HEK293 (cell line): ENCODE measurements around the gene ZNF286A.
"Not testable (repeated sequence)": the region's sequence is repeated elsewhere in the genome, so short reads cannot be mapped to it uniquely, and the experiment has no call there.

Experiments used
- CTCF ChIA-PET: fragments of 350-600 bp; formaldehyde crosslinking; extraction: SDS; loops from one replicate; lab custom pipeline; 2021; ENCODE audit warnings: antibody characterized with exemption; lab: Yijun Ruan, JAX
- POLR2A ChIA-PET: fragments of 300-600 bp; formaldehyde crosslinking; extraction: SDS; loops from one replicate; lab custom pipeline; 2020; ENCODE audit warnings: antibody characterized with exemption, inconsistent platforms; lab: Yijun Ruan, JAX
- H3K27ac ChIP-seq: fragments of 200-500 bp; sonication (Bioruptor generic); 2 replicates; pipeline ENCODE4 v1.5.1; 2014; ENCODE audit warnings: low read depth, low read length, control low read depth, inconsistent platforms; ENCODE audit errors: extremely low read depth
- H3K36me3 ChIP-seq, 2 experiments: fragments of 200-500 bp in 1 of 2; sonication (Bioruptor generic) in 1 of 2; 1 replicate in 1 of 2; 2 replicates in 1 of 2; pipeline ENCODE4 v1.5.1; 2014 to 2017; ENCODE audit warnings: inconsistent platforms in 2 of 2, low read length in 2 of 2; ENCODE audit not compliant: control insufficient read depth in 2 of 2, insufficient read depth in 1 of 2
- H3K4me1 ChIP-seq: fragments of 200-500 bp; sonication (Bioruptor generic); 2 replicates; pipeline ENCODE4 v1.5.1; 2014; ENCODE audit warnings: mild to moderate bottlenecking, low read length, inconsistent platforms; ENCODE audit not compliant: control insufficient read depth, insufficient read depth
- H3K4me3 ChIP-seq: 2 replicates; pipeline ENCODE4 v1.5.1; 2011; ENCODE audit warnings: low read depth, mild to moderate bottlenecking, control low read depth, low read length, moderate library complexity
- H3K9me3 ChIP-seq: fragments of 200-500 bp; sonication (Bioruptor generic); 2 replicates; pipeline ENCODE4 v1.5.1; 2014; ENCODE audit warnings: low read depth, low read length, inconsistent platforms; ENCODE audit not compliant: control insufficient read depth, insufficient read depth
- FEZF1 ChIP-seq: fragments of 450-650 bp; formaldehyde crosslinking; IDR thresholded peaks from 2 replicates; pipeline ENCODE4 v1.5.1; 2016; ENCODE audit warnings: missing biosample characterization, missing genetic modification characterization
- GLIS1 ChIP-seq: fragments of 450-650 bp; formaldehyde crosslinking; IDR thresholded peaks from 2 replicates; pipeline ENCODE4 v1.5.1; 2016; ENCODE audit warnings: missing biosample characterization, missing genetic modification characterization
- GLIS2 ChIP-seq: fragments of 450-650 bp; formaldehyde crosslinking; IDR thresholded peaks from 2 replicates; pipeline ENCODE4 v1.5.1; 2016; ENCODE audit warnings: missing biosample characterization, missing genetic modification characterization
- INSM2 ChIP-seq: fragments of 450-650 bp; formaldehyde crosslinking; IDR thresholded peaks from 2 replicates; pipeline ENCODE4 v1.5.1; 2016; ENCODE audit warnings: missing biosample characterization, missing genetic modification characterization
- WT1 ChIP-seq: fragments of 450-650 bp; formaldehyde crosslinking; IDR thresholded peaks from 2 replicates; pipeline ENCODE4 v1.5.1; 2016; ENCODE audit warnings: missing biosample characterization, missing genetic modification characterization
- YY1 ChIP-seq: fragments of 450-650 bp; formaldehyde crosslinking; IDR thresholded peaks from 2 replicates; pipeline ENCODE4 v1.5.1; 2018; ENCODE audit warnings: missing biosample characterization, missing genetic modification characterization
- ZIC2 ChIP-seq: fragments of 450-650 bp; formaldehyde crosslinking; IDR thresholded peaks from 2 replicates; pipeline ENCODE4 v1.5.1; 2016; ENCODE audit warnings: missing biosample characterization, missing genetic modification characterization
- ZNF114 ChIP-seq: fragments of 450-650 bp; formaldehyde crosslinking; IDR thresholded peaks from 2 replicates; pipeline ENCODE4 v1.5.0; 2017; ENCODE audit warnings: missing biosample characterization, missing genetic modification characterization
- ZNF19 ChIP-seq: fragments of 450-650 bp; formaldehyde crosslinking; IDR thresholded peaks from 2 replicates; pipeline ENCODE4; 2016; ENCODE audit warnings: missing biosample characterization, missing genetic modification characterization, low read depth
- ZNF266 ChIP-seq: fragments of 450-650 bp; formaldehyde crosslinking; IDR thresholded peaks from 2 replicates; pipeline ENCODE4 v1.5.1; 2016; ENCODE audit warnings: missing biosample characterization, missing genetic modification characterization, low read depth
- ZNF324 ChIP-seq: fragments of 450-650 bp; formaldehyde crosslinking; IDR thresholded peaks from 2 replicates; pipeline ENCODE4 v1.5.1; 2016; ENCODE audit warnings: missing biosample characterization, missing genetic modification characterization
- ZNF354C ChIP-seq: fragments of 450-650 bp; formaldehyde crosslinking; IDR thresholded peaks from 2 replicates; pipeline ENCODE4 v1.5.1; 2016; ENCODE audit warnings: missing biosample characterization, missing genetic modification characterization, low read depth, borderline replicate concordance
- ZNF48 ChIP-seq: fragments of 450-650 bp; formaldehyde crosslinking; IDR thresholded peaks from 2 replicates; pipeline ENCODE4 v1.5.1; 2016; ENCODE audit warnings: missing biosample characterization, missing genetic modification characterization
- ZNF623 ChIP-seq: fragments of 450-650 bp; formaldehyde crosslinking; IDR thresholded peaks from 2 replicates; pipeline ENCODE4 v1.5.1; 2016; ENCODE audit warnings: missing biosample characterization, missing genetic modification characterization
- ZNF654 ChIP-seq: fragments of 450-650 bp; formaldehyde crosslinking; IDR thresholded peaks from 2 replicates; pipeline ENCODE4 v1.5.1; 2016; ENCODE audit warnings: low read depth, missing biosample characterization, missing genetic modification characterization
- ZNF692 ChIP-seq: fragments of 450-650 bp; formaldehyde crosslinking; IDR thresholded peaks from 2 replicates; pipeline ENCODE4 v1.5.1; 2016; ENCODE audit warnings: missing biosample characterization, missing genetic modification characterization
- ZNF707 ChIP-seq: fragments of 450-650 bp; formaldehyde crosslinking; IDR thresholded peaks from 2 replicates; pipeline ENCODE4 v1.5.1; 2016; ENCODE audit warnings: missing biosample characterization, missing genetic modification characterization
- ZNF837 ChIP-seq: fragments of 450-650 bp; formaldehyde crosslinking; IDR thresholded peaks from 2 replicates; pipeline ENCODE4 v1.5.1; 2016; ENCODE audit warnings: missing biosample characterization, missing genetic modification characterization
- ZSCAN18 ChIP-seq: fragments of 450-650 bp; formaldehyde crosslinking; IDR thresholded peaks from 2 replicates; pipeline ENCODE4 v1.5.1; 2016; ENCODE audit warnings: missing biosample characterization, missing genetic modification characterization
- TF ChIP-seq, protein P1 (sequence below): fragments of 450-650 bp; formaldehyde crosslinking; IDR thresholded peaks from 2 replicates; pipeline ENCODE4 v1.5.1; 2016; ENCODE audit warnings: missing biosample characterization, missing genetic modification characterization

The ZNF286A gene

GRCh38 chr17:15742921-15743320 lies 43.4 kb downstream of the ZNF286A start:
- H3K36me3 ChIP-seq = no peaks in the 10 kb centered on the region
- ChIA-PET POLR2A (no interaction called here), CTCF (no interaction called here)
- H3K4me1 ChIP-seq = peaks cover 3% of the 10 kb centered on the region; the same call in 1 of the 2 replicates
- TF ChIP-seq ZNF114 (tag by site-specific recombination) (no peak), YY1 (tag by site-specific recombination) (no peak), GLIS2 (tag by site-specific recombination) (no peak), ZNF837 (tag by site-specific recombination) (no peak), ZSCAN18 (tag by site-specific recombination) (no peak), ZNF354C (tag by site-specific recombination) (no peak), ZNF324 (no peak), ZNF654 (tag by site-specific recombination) (no peak), GLIS1 (no peak), FEZF1 (tag by site-specific recombination) (no peak), ZNF692 (tag by site-specific recombination) (no peak), ZNF266 (tag by site-specific recombination) (no peak)
- TF ChIP-seq, protein P1, sequence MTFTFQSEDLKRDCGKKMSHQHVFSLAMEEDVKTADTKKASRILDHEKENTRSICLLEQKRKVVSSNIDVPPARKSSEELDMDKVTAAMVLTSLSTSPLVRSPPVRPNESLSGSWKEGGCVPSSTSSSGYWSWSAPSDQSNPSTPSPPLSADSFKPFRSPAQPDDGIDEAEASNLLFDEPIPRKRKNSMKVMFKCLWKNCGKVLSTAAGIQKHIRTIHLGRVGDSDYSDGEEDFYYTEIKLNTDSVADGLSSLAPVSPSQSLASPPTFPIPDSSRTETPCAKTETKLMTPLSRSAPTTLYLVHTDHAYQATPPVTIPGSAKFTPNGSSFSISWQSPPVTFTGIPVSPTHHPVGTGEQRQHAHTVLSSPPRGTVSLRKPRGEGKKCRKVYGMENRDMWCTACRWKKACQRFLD (tag by site-specific recombination) = no peak
- no peaks in the 10 kb centered on the region for H3K9me3 ChIP-seq
- H3K27ac ChIP-seq = no peak overlapping the region
- no peak overlapping the region for H3K4me3 ChIP-seq

DNA sequence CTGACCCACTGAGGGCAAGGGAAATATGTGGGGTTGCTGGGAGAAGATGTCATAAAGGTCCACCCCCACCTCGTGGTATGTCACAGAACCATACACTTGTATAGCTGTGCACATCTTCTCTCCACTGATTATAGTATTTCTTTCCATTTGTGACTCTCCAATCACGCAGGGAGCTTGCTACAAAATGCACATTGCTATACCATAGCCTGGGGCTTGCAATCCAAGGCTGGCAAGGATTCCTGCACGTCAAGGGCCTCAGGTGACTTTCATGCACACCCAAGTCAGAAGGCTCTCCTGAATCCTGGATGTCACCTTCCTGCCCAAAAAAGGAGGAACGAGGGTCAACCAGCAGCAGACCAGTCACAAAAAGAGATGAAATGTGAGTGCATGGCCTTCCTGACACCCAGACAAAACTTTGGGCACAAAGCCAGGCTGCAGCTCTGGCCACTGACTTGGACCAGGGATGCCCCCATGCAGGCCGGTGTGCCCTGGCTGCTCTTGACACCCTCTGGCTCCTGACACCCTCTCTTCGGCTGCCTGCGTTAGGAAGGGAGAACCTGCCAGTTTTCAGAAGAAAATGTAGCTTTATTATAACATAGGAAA lies 44.6 kb downstream of the ZNF286A start:
- POLR2A ChIA-PET = no interaction called here
- CTCF ChIA-PET = interaction anchor here (0.7 kb wide), 1 partner anchor 31 kb away, joined by 3 read pairs; no protein-coding TSS in a partner anchor
- Histone ChIP-seq H3K4me3 (no peak overlapping the region), H3K27ac (no peak overlapping the region), H3K36me3 (no peaks in the 10 kb centered on the region), H3K4me1 (peaks cover 3% of the 10 kb centered on the region; the same call in 1 of the 2 replicates), H3K9me3 (no peaks in the 10 kb centered on the region)
- TF ChIP-seq FEZF1 (tag by site-specific recombination) = no peak
- no peak for TF ChIP-seq ZNF48 (tag by site-specific recombination)

DNA sequence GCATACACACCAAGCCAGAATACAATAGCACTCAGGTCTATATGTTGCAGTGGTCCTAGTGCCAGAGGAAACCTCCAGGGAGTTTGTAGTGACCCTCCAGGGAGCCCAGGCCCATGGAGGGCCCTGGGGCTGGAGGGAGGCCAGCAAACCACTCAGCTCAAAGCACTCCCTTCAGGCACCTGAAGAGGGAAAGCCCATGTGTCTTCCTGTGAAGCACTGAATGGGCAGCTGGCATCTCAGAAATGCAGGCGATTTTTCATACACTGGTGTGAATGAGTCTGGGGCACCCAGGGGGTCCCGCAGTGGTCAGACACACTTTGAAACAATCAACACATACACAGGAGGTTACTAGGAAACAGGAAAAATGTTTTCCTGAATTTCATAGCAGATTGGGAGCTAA lies 45.3 kb downstream of the ZNF286A start:
- TF ChIP-seq ZNF19 (tag by site-specific recombination) (no peak), GLIS1 (peak; percentile 82), ZIC2 (peak; percentile 60), WT1 (0 out of 2 replicates have a peak, but pooled peaks have one; percentile 12), INSM2 (no peak), ZNF623 (tag by site-specific recombination) (no peak), ZNF707 (tag by site-specific recombination) (no peak)
- Histone ChIP-seq H3K4me3 (no peak overlapping the region), H3K27ac (no peak overlapping the region), H3K4me1 (peaks cover 3% of the 10 kb centered on the region; the same call in 1 of the 2 replicates), H3K36me3 (no peaks in the 10 kb centered on the region), H3K9me3 (no peaks in the 10 kb centered on the region)
- POLR2A ChIA-PET = no interaction called here
- CTCF ChIA-PET = interaction anchor here (0.5 kb wide), 1 partner anchor 386 kb away, joined by 3 read pairs; no protein-coding TSS in a partner anchor

DNA sequence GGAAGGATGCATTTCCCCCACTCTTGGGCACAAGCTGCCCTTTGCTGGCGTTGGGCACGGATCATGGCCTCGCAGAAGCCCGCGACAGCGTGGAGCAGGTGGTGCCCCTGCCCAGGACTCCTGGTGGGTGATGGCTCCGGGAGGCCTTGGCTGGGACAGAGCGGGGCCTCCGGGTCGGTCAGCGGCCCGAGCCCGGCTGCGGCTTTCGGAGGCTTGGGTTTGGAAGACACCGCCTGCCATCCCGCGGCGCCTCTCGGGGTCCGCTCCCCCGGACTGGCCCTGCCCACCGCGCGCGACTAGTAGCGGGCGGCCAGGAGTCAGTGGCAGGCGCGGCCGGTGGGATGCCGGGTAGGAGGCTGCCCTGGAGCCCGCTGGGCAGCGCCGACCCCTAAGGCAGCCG lies 49.9 kb downstream of the ZNF286A start:
- H3K9me3 ChIP-seq, POLR2A ChIA-PET, H3K27ac ChIP-seq, H3K4me3 ChIP-seq, H3K4me1 ChIP-seq, CTCF ChIA-PET, H3K36me3 ChIP-seq: not testable (repeated sequence)

DNA sequence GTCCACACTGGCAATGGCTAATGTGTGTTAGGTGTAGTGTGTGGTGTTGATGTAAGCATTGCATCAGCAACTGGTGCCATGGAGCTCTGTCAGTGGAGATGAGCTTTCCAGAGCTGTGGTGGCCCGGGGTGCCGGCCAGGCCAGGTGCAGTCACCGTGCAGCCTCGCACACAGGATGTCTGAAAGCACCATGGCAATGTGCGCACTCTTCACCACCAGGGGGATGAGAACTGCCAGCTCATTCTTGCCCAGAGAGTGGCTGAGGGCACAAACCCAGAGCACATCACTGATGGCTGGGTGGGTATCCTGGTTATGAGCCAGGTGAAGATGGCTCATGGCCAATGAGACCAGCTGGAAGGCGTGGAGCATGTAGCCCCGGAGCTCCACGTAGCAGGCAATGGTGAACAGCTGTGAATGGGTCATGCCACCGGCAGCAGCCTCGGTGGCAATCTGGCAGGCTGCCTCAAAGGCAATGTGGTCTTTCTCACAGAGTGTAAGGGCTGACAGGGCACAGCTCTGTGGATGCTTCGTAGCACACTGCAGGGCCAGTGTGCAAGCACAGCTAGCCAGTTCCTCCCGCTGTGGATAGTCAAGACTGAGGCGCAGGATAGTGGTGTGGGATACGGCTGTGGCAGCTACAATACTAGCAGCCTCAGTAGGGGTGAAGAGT lies 69.4 kb downstream of the ZNF286A start:
- H3K36me3 ChIP-seq, H3K4me1 ChIP-seq, H3K27ac ChIP-seq, CTCF ChIA-PET, H3K4me3 ChIP-seq, POLR2A ChIA-PET, H3K9me3 ChIP-seq: not testable (repeated sequence)
